Measurements from ENCODE around the gene BTBD2.

DNA sequence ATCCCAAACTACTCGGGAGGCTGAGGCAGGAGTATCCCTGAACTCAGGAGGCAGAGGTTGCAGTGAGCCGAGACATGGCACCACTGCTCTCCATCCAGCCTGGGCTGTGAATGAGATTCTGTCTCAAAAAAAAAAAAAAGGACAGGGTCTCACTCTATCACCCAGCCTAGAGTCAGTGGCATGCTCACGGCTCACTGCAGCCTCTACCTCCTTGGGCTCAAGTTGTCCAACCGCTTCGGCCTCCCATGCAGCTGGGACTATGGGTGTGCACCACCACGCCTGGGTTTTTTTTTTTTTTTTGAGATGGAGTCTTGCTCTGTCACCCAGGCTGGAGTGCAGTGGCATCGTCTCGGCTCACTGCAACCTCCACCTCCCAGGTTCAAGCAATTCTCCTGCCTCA, 20.9 kb upstream of the BTBD2 start:
- TF ChIP-seq, protein P1, sequence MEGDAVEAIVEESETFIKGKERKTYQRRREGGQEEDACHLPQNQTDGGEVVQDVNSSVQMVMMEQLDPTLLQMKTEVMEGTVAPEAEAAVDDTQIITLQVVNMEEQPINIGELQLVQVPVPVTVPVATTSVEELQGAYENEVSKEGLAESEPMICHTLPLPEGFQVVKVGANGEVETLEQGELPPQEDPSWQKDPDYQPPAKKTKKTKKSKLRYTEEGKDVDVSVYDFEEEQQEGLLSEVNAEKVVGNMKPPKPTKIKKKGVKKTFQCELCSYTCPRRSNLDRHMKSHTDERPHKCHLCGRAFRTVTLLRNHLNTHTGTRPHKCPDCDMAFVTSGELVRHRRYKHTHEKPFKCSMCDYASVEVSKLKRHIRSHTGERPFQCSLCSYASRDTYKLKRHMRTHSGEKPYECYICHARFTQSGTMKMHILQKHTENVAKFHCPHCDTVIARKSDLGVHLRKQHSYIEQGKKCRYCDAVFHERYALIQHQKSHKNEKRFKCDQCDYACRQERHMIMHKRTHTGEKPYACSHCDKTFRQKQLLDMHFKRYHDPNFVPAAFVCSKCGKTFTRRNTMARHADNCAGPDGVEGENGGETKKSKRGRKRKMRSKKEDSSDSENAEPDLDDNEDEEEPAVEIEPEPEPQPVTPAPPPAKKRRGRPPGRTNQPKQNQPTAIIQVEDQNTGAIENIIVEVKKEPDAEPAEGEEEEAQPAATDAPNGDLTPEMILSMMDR (IDR thresholded peaks at IDR 0.05), result no peak
- no peak for TF ChIP-seq EZH2 (IDR thresholded peaks at IDR 0.05; ENCODE audit: borderline replicate concordance, insufficient read depth, low read depth, low read length, poor library complexity, severe bottlenecking)

Data from B cell (primary cell).